Measurements from ENCODE around the gene PFKFB2. TPM values are rescaled to one million over a fixed set of nuclear protein-coding genes. Genes with fewer than 3 reads are reported as not detected.

Gene PFKFB2
- 10 to 100 TPM; 28.2 to 42.8 TPM for total RNA-seq
- long read RNA-seq, transcript PFKFB2-201 (15 exons, 3,494 nt) = major isoform, 14 of 77 reads
- long read RNA-seq, partial matches to known transcripts = 10 of 77 reads
- long read RNA-seq, other reads (novel, unspliced or antisense) = 51 of 77 reads

DNA sequence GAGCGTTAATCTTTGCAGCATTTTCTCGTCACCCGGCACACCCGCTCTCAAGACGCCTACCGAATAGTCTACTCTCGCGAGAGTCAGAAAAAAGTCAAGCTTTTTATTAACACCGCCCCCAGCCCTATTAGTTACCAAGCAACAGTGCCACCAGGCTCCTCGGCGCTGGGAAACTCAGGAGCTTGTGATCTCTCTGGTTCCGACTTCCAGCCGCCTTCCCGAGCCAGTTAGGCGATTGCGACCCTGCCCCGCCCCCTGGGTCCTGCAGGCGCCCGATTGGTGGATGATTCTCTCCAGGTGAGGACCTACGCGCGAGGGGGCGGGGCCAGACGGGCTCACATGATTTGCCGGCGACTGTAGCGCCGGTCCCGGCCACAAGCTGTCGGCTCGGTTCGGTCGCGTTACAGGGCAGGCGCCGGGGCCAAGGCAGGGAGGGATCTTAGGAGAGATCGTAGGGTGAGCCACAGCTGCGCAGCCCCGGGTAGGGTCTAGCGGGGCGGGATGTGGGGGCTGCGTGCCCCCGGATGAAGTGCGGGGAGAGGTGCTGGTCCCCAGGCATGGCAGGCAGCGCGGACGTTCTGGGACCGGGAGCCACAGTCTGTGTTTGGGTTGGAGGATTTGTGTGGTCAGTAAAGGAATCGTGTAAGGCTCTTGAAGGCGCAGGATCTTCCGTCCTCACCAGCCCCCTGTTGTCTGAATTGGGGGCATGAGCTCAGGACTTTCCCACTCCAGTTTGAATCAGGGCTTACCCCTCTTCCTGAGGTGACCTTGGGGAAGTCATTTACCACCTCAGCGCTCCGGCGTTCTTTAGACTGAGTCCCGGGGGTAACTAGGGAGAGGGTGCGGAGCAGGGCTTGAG, at the start of gene PFKFB2:
Gene PFKFB2, plus strand, starts transcription at position 365 of the 859 bp plus-strand sequence. CDS start 1,443 bp downstream, outside the sequence.
- ATAC-seq = peak; percentile 89 to 93
- peak; percentile 97 for DNase-seq
- intact Hi-C loops (cut with DNase I) = no loop called here

DNA sequence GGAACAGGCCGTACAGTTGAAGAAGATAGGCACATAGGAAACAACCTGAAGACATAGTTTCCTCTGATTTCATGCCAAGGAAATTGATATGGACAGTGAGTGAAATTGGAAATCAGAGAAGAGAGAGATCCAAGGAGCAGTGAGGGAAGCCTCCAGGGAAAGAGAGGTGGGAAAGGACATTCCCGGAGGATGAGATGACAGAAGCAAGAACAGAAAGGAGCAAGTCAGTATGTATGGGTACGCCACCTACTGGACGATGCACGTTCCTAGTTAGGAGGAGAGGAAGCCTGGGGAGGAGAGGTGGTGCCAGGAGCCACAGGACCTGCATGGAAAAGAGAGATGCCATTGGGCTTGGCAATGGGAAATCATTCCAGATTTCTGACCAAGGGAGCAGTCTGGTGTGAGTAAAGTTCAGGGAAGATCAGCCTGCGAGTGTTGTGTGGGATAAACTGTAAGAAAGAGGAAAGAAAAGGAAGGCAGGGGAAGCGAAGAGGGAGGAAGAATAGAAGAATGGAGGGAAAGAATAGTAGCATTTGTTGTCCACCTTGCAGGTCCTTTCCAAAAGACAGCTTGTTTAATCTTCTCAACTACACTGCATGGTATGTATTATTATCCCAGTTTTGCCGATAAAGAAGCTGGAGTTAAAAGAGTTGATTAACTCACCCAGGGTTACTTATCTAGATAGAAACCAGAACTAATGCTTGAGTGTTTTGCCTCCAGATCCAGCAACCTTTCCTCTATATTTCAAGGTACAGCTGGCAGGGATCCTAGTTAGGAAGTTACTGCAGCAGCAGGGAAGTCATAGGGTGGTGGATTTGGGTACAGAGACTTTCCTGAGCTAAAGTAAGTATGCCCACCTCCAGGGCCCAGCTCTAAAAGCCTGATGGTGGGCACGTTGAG, 47.9 kb upstream of the PFKFB2 start:
- DNase-seq (peak; percentile 47), ATAC-seq (peak; percentile 74 to 79)
- intact Hi-C loops (cut with DNase I) = no loop called here

DNA sequence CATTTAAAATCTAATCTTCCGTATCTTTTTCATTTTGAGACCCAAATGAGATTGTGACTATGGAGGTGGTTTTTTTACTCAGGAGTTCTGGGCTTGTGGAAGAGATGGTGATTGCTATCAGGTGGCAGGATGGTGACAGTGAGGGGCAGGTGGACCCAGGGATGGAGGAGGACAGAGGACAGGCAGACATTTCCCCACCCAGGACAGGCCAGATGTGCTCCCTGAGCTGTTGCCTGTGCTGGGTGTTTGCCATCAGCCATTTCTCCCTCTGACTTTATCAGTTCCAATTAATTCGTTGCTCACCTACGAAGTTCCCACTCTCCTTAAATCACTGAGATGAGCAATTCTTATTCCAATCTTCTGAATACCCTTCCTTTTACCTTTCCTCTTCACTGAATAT, 47.0 kb upstream of the PFKFB2 start:
- intact Hi-C loops (cut with DNase I) = no loop called here
- ATAC-seq (no peak), DNase-seq (no peak)

DNA sequence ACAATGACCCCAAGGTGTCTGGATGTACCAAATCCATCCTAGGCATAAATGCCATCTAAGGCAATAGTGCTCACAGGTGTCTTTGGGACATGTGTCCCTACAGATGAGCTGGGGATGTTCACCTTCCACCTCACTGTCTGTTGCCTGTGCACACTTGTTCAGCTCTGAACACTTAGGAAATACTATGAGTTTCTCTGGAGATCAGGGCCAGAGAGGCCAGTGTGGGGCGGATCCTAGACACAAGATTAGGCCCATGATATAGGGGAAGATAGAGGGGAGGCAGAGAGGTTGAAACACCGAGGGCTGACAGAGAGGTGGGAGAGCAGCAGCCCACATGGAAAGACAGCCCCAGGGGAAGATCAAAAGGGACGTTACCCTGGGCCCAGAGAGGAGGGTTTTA, 46.2 kb upstream of the PFKFB2 start:
- no peak for ATAC-seq
- DNase-seq = no peak
- intact Hi-C loops (cut with DNase I) = no loop called here

DNA sequence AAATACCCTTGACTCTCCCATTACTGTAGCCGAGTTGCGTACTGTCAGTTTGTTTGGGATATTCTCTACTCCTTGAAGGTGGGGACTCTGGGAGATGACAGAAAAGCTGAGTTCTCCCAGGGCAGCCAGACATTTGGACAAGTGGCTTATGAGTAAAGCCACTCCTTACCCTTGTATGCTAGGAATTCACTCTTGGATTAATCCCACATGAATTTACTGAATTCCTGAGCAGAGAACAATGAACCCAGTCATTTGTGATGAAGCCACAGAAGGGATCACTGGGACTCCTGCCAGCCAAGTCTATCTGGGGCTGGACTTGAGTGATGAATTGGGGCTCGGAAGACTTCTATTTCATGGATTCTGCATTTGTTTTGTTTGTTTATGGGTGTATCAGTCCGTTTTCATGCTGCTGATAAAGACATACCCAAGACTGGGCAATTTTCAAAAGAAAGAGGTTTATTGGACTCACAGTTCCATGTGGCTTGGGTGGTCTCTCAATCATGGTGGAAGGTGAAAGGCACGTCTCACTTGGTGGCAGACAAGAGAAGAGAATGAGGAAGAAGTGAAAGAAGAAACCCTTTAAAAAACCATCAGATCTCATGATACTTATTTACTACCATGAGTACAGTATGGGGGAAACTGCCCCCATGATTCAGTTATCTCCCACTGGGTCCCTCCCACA, 45.6 kb upstream of the PFKFB2 start:
- DNase-seq (no peak), ATAC-seq (peak in 1 of 2 donors; percentile 26)
- intact Hi-C loops (cut with DNase I) = no loop called here

DNA sequence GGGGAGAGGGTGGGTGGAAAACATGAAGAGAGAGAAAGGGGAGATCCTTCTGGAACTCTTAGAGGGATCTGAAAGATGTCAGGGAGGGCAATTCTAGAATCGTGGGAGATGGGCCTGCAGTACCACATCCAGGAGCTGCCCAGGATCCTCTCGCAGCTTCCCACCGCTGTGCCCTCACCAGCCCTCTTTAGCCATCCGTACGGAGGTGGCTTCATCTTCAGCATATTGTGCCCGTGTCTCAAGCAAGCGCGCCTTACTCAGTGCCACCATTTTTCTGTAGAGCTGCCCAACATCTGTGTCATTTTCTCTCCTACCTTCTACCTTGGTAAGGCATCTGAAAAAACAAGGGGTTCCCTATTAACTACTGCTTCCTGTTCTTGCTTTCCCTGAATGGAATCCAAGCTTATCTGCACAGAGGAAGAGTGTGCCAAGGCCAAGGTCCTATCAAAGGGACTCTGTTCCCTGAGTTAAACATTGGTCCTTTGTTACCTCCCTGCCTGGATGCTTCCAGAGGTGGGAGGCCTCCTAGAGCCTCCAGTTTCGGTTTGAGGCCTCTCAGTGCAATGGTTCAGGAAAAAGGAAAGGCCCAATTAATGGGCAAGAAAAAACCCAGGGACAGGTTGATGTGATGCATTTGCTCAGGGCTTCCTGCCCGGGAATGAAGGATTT, 43.8 kb upstream of the PFKFB2 start:
- DNase-seq (no peak), ATAC-seq (no peak)
- intact Hi-C loops (cut with DNase I) = no loop called here

DNA sequence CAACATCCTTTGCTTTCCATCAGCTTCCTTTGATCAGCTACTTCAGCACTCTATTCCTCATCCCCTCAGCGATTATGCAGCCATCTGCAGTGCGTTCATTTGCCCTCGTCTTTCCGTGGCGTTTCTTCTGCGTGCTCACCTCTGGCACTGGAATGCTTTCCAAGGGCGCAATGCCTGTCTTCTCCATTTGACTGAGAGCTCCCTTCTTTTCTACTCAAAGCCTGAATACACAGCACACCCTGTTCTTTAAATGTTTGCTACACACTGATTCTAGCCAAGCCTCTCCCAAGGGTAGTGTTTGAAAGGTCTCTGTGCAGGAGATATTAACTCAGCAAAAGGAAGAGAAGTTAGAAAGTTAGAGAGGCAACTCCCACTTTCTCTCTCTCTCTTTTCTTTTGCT, 43.1 kb upstream of the PFKFB2 start:
- intact Hi-C loops (cut with DNase I) = no loop called here
- no peak for DNase-seq
- ATAC-seq = no peak

DNA sequence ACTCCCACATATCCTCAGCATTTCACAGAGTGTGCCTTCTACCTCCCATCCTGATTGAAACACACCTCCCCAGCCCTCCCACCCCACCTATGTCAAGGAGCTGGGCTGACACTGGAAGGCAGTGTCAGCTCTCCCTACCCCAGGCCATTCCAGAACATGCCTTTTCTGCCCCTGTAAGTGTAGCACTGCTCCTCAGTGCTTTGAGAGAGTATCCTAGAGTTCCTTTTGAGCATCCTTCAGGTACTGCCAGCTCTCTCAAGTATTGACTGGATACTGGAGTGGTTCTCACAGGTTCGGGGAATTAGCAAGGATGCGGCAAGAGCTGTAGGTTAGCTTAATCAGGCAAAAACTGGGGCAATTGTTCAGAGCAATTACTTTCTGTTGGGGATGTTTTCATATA, 42.3 kb upstream of the PFKFB2 start:
- intact Hi-C loops (cut with DNase I) = no loop called here
- DNase-seq (no peak), ATAC-seq (no peak)

DNA sequence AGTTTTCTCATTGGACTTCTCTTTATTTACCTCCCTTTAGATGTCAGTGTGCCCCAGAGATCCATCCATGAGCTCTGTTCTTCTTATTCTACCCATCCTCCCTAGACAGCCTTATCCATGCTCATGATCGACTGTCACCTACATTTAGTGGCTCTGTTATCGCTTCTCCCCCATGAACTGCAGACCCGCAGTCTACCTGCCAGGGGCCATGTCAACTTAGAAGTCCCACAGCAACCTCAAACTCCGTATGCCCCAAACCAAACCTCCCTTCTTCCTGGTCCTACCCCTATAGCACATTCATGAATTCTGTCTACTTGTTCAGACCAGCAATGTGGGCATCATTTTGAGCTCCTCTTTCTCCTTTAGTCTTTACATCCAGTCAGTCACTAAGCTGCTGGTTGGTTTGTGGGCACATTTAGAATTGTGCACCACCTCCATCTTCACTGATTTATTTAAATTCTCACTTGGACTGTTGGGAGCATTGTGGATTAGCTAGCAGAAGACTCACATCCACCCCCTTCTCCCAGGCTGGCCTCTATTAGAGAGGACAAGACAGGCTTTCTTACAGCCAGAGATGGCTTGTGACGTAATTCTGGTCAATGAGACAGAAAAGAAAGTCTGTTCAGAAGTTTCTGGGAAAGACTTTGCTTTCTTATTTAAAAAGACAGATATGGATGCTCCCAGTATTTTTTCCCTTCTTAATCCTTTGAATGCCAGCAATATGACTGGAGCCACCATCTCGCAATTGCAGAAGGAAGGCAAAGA, 39.6 kb upstream of the PFKFB2 start:
- ATAC-seq (no peak), DNase-seq (no peak)
- intact Hi-C loops (cut with DNase I) = no loop called here

DNA sequence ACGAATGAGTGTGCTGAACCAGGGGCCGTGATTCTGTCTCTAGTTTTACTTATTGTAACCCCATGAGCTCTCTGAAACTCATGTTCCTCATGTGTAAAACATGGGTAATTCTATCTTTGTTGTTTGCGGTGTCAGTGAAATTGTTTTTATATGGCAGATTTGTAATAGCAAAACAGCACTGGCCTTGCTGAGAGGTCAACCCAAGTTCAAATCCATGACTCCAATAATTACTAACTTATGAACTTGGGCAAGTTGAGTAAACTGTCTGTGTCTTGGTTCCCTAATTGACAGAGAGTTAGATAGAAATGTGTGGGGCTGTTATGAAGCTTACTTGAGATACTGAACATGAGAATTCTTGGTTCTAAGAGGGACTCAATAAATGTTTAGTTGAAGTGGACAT, 38.3 kb upstream of the PFKFB2 start:
- intact Hi-C loops (cut with DNase I) = no loop called here
- ATAC-seq (no peak), DNase-seq (no peak)

DNA sequence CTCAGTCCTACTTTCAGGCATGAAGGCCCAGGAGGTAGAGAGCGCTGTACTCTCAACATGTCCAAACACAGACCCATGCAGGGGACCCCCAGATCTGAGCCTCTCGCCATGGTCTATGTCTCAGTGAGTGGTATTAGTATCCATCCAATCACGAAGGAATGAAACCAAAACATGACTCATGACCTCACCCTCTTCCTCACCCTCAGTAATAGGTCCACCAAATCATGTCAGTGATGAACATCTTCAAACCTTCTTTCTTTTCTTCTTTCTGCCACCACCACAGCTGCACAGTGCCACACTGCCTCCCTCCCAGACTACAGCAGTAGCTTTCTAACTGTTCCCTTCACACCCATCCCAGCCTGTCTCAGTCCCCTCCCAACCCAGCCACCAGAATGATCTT, 37.3 kb upstream of the PFKFB2 start:
- intact Hi-C loops (cut with DNase I) = no loop called here
- DNase-seq (no peak), ATAC-seq (no peak)

DNA sequence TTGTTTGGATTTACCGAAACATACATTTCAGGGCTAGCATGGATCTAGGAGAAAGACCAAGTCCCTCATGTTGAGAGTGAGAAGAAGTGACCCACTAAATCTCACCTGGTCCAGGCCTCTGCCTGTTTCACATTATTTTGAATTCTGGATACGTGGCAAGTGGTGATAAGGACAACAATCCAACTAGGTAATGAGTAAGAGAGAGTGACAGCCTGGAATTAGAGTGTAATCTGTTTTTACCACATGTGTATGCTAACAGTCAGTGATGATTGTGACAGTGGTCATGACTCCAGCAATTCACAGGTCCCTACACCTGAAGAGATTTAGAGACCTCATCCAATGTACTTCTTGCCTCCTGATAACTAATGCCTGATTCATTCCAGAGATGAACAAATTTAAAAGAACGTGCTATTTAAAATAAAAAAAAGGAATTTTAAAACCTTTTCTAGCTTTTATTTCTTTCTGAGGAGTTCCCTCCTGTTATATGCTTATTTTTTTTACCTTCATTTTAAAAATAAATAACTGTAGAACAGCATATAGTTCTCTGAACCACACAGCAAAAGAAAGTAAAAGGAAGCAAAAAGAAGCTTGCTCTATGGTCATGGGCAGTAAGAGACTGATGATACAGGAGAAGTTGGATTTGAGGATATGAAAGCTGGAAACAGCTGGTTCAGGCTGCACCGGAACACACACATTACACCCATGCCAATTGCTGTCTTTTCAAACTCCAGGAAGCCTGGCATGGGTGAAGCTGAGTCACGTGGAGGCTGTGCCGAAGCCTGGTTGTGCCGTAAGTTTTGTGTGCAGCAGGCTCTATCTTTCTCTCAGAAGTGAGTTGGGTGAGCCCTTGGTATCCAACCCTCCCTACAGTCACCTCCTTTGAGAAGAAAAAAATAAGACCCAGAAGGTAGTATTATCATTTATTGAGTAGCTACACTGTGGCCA, 35.2 kb upstream of the PFKFB2 start:
- intact Hi-C loops (cut with DNase I) = no loop called here
- no peak for DNase-seq

DNA sequence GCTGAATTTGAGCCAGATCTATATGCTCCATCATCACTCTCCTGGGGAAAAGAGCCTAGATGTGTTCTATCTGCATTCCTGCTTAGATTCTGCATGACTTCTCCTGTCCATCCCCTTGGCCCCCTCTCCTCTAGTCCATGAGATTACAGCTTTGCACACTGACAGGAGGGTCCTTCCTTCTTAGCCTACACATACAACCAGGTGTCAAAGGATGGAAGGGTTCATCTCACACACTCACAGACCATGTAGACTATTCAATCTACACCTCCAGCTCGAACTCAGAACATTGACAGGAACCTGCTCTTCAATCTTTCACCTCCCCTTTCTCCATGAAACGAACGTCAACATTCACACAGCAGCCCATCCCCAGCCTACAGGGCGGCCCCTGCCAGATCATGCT, 34.4 kb upstream of the PFKFB2 start:
- intact Hi-C loops (cut with DNase I) = no loop called here
- DNase-seq = no peak
- no peak for ATAC-seq

More for the DNA sequence above, 35.2 kb upstream of the PFKFB2 start:
- peak; percentile 42 to 62 for ATAC-seq

DNA sequence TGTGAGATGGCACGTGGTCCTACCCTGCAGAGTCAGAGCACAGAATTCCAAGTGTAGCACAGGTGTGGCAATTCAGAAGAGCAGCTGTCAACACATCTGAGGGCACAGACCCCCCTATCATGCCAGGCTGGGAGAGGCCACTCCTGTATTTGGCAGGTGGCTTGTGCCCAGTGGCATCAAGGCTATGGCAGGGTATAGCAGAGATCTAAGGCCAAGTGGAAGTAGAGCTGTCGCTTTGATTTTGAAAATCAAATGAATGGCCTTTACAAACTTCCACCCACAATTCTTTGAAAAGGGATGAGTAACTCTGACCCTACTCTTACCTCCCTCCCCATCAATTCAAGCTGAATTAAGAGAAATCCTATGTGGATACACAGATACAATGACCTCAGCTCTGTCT, 33.9 kb upstream of the PFKFB2 start:
- intact Hi-C loops (cut with DNase I) = no loop called here
- DNase-seq (no peak), ATAC-seq (no peak)

DNA sequence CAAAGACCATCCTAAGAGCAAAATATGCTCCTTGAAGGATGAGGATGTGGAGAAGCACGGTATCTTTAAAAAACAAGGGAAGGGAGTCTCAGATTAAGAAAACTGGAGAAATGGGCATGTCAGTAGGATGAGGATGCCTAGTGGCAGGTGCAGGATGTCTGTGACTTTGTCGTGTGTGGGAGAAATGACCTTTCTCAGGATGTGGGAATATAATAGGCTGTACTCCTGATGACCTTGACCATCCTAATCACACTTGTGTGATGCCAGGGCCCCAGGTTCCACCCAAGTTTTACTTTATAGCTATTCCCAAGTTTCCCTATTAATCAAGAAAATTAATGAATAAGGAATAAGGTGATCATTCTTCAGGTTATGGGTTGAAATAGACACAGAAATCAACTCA, 33.4 kb upstream of the PFKFB2 start:
- ATAC-seq = no peak
- intact Hi-C loops (cut with DNase I) = no loop called here
- no peak for DNase-seq

DNA sequence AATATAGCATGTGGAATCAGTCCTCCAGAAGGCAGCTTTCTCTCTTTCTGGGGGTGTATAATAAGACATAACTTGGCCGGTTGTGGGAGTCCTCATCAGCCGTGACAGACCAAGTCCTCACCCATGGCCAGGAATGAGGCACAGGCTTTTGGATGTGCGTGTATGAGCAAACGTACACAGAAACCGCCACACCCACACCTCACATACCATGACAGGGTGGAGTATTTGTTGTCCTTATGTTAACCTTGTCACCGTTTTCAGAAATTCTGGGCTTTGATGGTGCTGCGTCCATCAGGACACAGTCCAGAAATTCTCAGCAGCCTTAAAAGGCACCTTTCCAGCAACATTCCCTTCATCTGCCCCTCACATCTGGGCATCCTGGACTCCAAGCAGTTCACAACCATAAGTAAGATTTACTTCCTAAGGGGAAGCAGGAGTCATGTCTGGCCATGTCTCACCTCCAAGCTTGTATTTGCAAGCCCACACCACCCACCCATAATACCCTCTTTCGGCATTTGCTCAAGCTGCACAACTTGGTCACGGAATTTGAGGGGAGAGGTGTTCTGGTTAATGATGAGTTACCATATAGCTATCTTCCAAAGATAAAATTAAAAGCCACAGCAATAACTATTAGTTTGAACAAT, 32.9 kb upstream of the PFKFB2 start:
- DNase-seq (no peak), ATAC-seq (no peak)
- intact Hi-C loops (cut with DNase I) = no loop called here

DNA sequence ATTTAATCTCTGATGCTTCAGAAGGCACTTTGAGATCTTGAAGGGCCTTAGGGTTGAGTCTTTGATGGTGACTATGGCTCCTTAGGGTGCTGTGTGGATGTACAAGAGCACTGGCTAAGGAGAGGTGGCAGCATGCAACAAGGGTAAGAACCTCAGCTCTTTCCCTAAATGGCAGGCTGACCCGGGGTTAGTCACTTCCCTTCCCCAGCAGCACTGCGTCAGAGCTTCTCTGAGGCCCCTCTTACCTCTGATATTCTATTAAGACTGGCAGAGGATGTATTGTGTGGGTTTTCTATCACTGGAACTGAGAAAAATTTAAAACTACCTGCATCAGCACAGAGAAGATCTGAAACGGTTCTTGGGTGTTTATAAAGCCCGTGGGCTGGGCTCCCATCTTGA, 32.4 kb upstream of the PFKFB2 start:
- ATAC-seq (no peak), DNase-seq (no peak)
- intact Hi-C loops (cut with DNase I) = no loop called here
